ENCODE measurements around the gene CCDC136.

DNA sequence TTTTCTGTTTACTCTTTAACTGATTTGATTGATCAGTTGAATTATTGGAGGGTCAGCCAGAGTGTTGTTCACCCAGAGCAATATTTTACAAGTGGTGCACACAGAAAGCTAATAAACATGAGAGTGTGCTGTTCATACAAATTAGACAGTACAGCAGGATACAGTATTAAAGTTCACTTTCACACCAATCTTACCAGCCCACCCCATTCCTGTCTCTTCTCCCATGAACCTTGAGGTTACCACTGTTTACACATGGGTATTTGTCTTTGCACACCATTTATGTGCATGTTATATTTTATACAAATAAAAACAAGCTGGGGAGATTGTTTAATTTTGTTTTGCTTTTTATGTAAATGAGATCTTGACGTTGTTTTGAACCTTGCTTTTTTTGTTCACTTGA is 46.1 kb upstream of the CCDC136 start:
- TF ChIP-seq, protein P1, sequence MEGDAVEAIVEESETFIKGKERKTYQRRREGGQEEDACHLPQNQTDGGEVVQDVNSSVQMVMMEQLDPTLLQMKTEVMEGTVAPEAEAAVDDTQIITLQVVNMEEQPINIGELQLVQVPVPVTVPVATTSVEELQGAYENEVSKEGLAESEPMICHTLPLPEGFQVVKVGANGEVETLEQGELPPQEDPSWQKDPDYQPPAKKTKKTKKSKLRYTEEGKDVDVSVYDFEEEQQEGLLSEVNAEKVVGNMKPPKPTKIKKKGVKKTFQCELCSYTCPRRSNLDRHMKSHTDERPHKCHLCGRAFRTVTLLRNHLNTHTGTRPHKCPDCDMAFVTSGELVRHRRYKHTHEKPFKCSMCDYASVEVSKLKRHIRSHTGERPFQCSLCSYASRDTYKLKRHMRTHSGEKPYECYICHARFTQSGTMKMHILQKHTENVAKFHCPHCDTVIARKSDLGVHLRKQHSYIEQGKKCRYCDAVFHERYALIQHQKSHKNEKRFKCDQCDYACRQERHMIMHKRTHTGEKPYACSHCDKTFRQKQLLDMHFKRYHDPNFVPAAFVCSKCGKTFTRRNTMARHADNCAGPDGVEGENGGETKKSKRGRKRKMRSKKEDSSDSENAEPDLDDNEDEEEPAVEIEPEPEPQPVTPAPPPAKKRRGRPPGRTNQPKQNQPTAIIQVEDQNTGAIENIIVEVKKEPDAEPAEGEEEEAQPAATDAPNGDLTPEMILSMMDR (conservative IDR thresholded peaks at IDR 0.05) = no peak
- no peak for TF ChIP-seq ZFX (IDR thresholded peaks at IDR 0.05)
